ENCODE measurements around the gene TMA7B. TPM values are rescaled to one million over a fixed set of nuclear protein-coding genes. Genes with fewer than 3 reads are reported as not detected.

TMA7B gene
- total RNA-seq, 2 experiments from 2014 or later: 5.1 to 11.0 TPM

GRCh38 chr22:39925273-39925672, 34.9 kb upstream of the TMA7B start:
- no peak overlapping the region for H3K4me3 Mint-ChIP-seq
- ATAC-seq: no peak
- H3K36me3 Mint-ChIP-seq: peaks cover 66% of the 10 kb centered on the region
- H3K9me3 Mint-ChIP-seq (ENCODE audit: low read depth): no peaks in the 10 kb centered on the region
- DNase-seq: no peak
- H3K4me1 Mint-ChIP-seq: peaks cover 58% of the 10 kb centered on the region
- H3K27me3 Mint-ChIP-seq: no peaks in the 10 kb centered on the region
- H3K27ac Mint-ChIP-seq: no peak overlapping the region
- CTCF ChIA-PET: interaction anchor here (1.1 to 11.4 kb wide), 8 partner anchors 9 to 390 kb away, joined by 3 to 171 read pairs (median 18); no protein-coding TSS in a partner anchor

- Mint-ChIP-seq H3K4me1 (peaks cover 50% of the 10 kb centered on the region), H3K27ac (no peak overlapping the region), H3K27me3 (no peaks in the 10 kb centered on the region), H3K4me3 (no peak overlapping the region), H3K9me3 (ENCODE audit: low read depth) (no peaks in the 10 kb centered on the region), H3K36me3 (peaks cover 59% of the 10 kb centered on the region)
- CTCF ChIA-PET: interaction anchor here (1.1 to 11.4 kb wide), 9 partner anchors 8 to 391 kb away, joined by 3 to 171 read pairs (median 14); no protein-coding TSS in a partner anchor
- ATAC-seq: peak; percentile 10
- DNase-seq: no peak
These were observed 34.1 kb upstream of the TMA7B start for GRCh38 chr22:39925909-39926679.

GRCh38 chr22:39926753-39927152, 33.4 kb upstream of the TMA7B start:
- no peak overlapping the region for H3K4me3 Mint-ChIP-seq
- no peaks in the 10 kb centered on the region for H3K9me3 Mint-ChIP-seq (ENCODE audit: low read depth)
- H3K27ac Mint-ChIP-seq: no peak overlapping the region
- CTCF ChIA-PET: interaction anchor here (1.2 to 11.4 kb wide), 8 partner anchors 7 to 98 kb away, joined by 3 to 171 read pairs (median 18); no protein-coding TSS in a partner anchor
- H3K27me3 Mint-ChIP-seq: no peaks in the 10 kb centered on the region
- H3K4me1 Mint-ChIP-seq: peaks cover 45% of the 10 kb centered on the region
- ATAC-seq: no peak
- DNase-seq: no peak
- H3K36me3 Mint-ChIP-seq: peaks cover 58% of the 10 kb centered on the region

GRCh38 chr22:39927544-39927943, 32.7 kb upstream of the TMA7B start:
- CTCF ChIA-PET: interaction anchor here (1.2 to 11.4 kb wide), 8 partner anchors 9 to 128 kb away, joined by 3 to 171 read pairs (median 9); no protein-coding TSS in a partner anchor
- Mint-ChIP-seq H3K9me3 (ENCODE audit: low read depth) (no peaks in the 10 kb centered on the region), H3K27ac (no peak overlapping the region), H3K27me3 (no peaks in the 10 kb centered on the region), H3K4me3 (no peak overlapping the region), H3K36me3 (peaks cover 54% of the 10 kb centered on the region), H3K4me1 (peaks cover 37% of the 10 kb centered on the region)
- DNase-seq (peak; percentile 69), ATAC-seq (peak; percentile 33)

GRCh38 chr22:39928536-39929520, 31.4 kb upstream of the TMA7B start:
- Mint-ChIP-seq H3K27me3 (no peaks in the 10 kb centered on the region), H3K36me3 (peaks cover 58% of the 10 kb centered on the region), H3K9me3 (ENCODE audit: low read depth) (no peaks in the 10 kb centered on the region), H3K27ac (no peak overlapping the region), H3K4me3 (no peak overlapping the region), H3K4me1 (peaks cover 39% of the 10 kb centered on the region)
- CTCF ChIA-PET: interaction anchor here (1.1 to 11.4 kb wide), 10 partner anchors 8 to 400 kb away, joined by 3 to 171 read pairs (median 6); no protein-coding TSS in a partner anchor
- no peak for DNase-seq
- no peak for ATAC-seq

GRCh38 chr22:39931251-39931650, 28.9 kb upstream of the TMA7B start:
- H3K36me3 Mint-ChIP-seq: peaks cover 58% of the 10 kb centered on the region
- no peak overlapping the region for H3K4me3 Mint-ChIP-seq
- H3K4me1 Mint-ChIP-seq: peaks cover 39% of the 10 kb centered on the region
- H3K9me3 Mint-ChIP-seq (ENCODE audit: low read depth): no peaks in the 10 kb centered on the region
- H3K27me3 Mint-ChIP-seq: no peaks in the 10 kb centered on the region
- DNase-seq: no peak
- ATAC-seq: peak; percentile 4
- H3K27ac Mint-ChIP-seq: no peak overlapping the region
- CTCF ChIA-PET: interaction anchor here (0.8 to 11.4 kb wide), 2 partner anchors 14 to 23 kb away, joined by 3 to 171 read pairs; no protein-coding TSS in a partner anchor

- CTCF ChIA-PET: interaction anchor here (0.7 to 4.4 kb wide), 17 partner anchors 9 to 401 kb away, joined by 3 to 62 read pairs (median 4); no protein-coding TSS in a partner anchor
- Mint-ChIP-seq H3K27me3 (no peaks in the 10 kb centered on the region), H3K27ac (no peak overlapping the region), H3K9me3 (ENCODE audit: low read depth) (no peaks in the 10 kb centered on the region), H3K36me3 (peaks cover 55% of the 10 kb centered on the region), H3K4me1 (peaks cover 46% of the 10 kb centered on the region), H3K4me3 (no peak overlapping the region)
- ATAC-seq (no peak), DNase-seq (no peak)
These were observed 28.0 kb upstream of the TMA7B start for GRCh38 chr22:39932166-39932565.

GRCh38 chr22:39932918-39933649, 27.1 kb upstream of the TMA7B start:
- H3K9me3 Mint-ChIP-seq (ENCODE audit: low read depth): no peaks in the 10 kb centered on the region
- H3K27ac Mint-ChIP-seq: peak overlapping the region; percentile 94
- H3K4me3 Mint-ChIP-seq: peak overlapping the region; percentile 72
- CTCF ChIA-PET: interaction anchor here (0.8 to 4.4 kb wide), 26 partner anchors 9 to 402 kb away, joined by 3 to 62 read pairs (median 4); partner anchors contain the start of gene FAM83F
- H3K36me3 Mint-ChIP-seq: peaks cover 50% of the 10 kb centered on the region
- no peaks in the 10 kb centered on the region for H3K27me3 Mint-ChIP-seq
- H3K4me1 Mint-ChIP-seq: peaks cover 55% of the 10 kb centered on the region
- ATAC-seq (peak; percentile 59), DNase-seq (peak; percentile 87)

- Mint-ChIP-seq H3K9me3 (ENCODE audit: low read depth) (no peaks in the 10 kb centered on the region), H3K27me3 (no peaks in the 10 kb centered on the region), H3K27ac (peak overlapping the region; percentile 94), H3K36me3 (peaks cover 47% of the 10 kb centered on the region), H3K4me3 (peak overlapping the region; percentile 72), H3K4me1 (peaks cover 62% of the 10 kb centered on the region)
- DNase-seq (no peak), ATAC-seq (peak; percentile 17)
- CTCF ChIA-PET: interaction anchor here (0.8 to 4.4 kb wide), 18 partner anchors 9 to 399 kb away, joined by 3 to 62 read pairs (median 6); no protein-coding TSS in a partner anchor
These were observed 26.5 kb upstream of the TMA7B start for GRCh38 chr22:39933741-39934140.

GRCh38 chr22:39935116-39935515, 25.1 kb upstream of the TMA7B start:
- H3K36me3 Mint-ChIP-seq: peaks cover 52% of the 10 kb centered on the region
- ATAC-seq: no peak
- H3K4me3 Mint-ChIP-seq: peak overlapping the region; percentile 72
- no peaks in the 10 kb centered on the region for H3K9me3 Mint-ChIP-seq (ENCODE audit: low read depth)
- CTCF ChIA-PET: interaction anchor here (0.5 to 4.4 kb wide), 7 partner anchors 7 to 330 kb away, joined by 3 to 62 read pairs (median 5); no protein-coding TSS in a partner anchor
- H3K27ac Mint-ChIP-seq: peak overlapping the region; percentile 94
- H3K27me3 Mint-ChIP-seq: no peaks in the 10 kb centered on the region
- H3K4me1 Mint-ChIP-seq: peaks cover 73% of the 10 kb centered on the region
- DNase-seq: no peak

GRCh38 chr22:39935612-39936011, 24.6 kb upstream of the TMA7B start:
- H3K4me3 Mint-ChIP-seq: peak overlapping the region; percentile 72
- no peaks in the 10 kb centered on the region for H3K9me3 Mint-ChIP-seq (ENCODE audit: low read depth)
- CTCF ChIA-PET: interaction anchor here (0.5 to 4.4 kb wide), 6 partner anchors 7 to 330 kb away, joined by 3 to 62 read pairs (median 16); no protein-coding TSS in a partner anchor
- ATAC-seq: no peak
- peak overlapping the region; percentile 94 for H3K27ac Mint-ChIP-seq
- H3K4me1 Mint-ChIP-seq: peaks cover 78% of the 10 kb centered on the region
- DNase-seq: no peak
- H3K27me3 Mint-ChIP-seq: no peaks in the 10 kb centered on the region
- peaks cover 56% of the 10 kb centered on the region for H3K36me3 Mint-ChIP-seq

GRCh38 chr22:39936523-39937145, 23.6 kb upstream of the TMA7B start:
- DNase-seq (no peak), ATAC-seq (no peak)
- Mint-ChIP-seq H3K36me3 (peaks cover 63% of the 10 kb centered on the region), H3K27me3 (no peaks in the 10 kb centered on the region), H3K4me3 (peak overlapping the region; percentile 72), H3K9me3 (ENCODE audit: low read depth) (no peaks in the 10 kb centered on the region), H3K27ac (peak overlapping the region; percentile 94), H3K4me1 (peaks cover 87% of the 10 kb centered on the region)
- CTCF ChIA-PET: interaction anchor here (0.7 to 2.4 kb wide), 6 partner anchors 11 to 402 kb away, joined by 3 to 7 read pairs (median 3); no protein-coding TSS in a partner anchor

All from activated CD8-positive, alpha-beta memory T cell treated with anti-CD3 and anti-CD28 coated beads, Interleukin-2, amount 10 ng/mL, durations not matched to agents 7 days and 5 days (primary cell).